Endothelial cell of umbilical vein (primary cell): Measurements from ENCODE around the gene PIK3R1. TPM values are rescaled to one million over a fixed set of nuclear protein-coding genes. Genes with fewer than 3 reads are reported as not detected.

Experiments used
- BruUV-seq: library from RNA; stranded (reverse); fragments of 400-500 nt; replicated peaks from 2 replicates; lab custom pipeline; 2021; lab: Mats Ljungman, UMichigan
- CTCF ChIA-PET: fragments of 300-600, 350-600 bp; sonication (Branson Sonifier 250); formaldehyde crosslinking; loops from one replicate; lab custom pipeline; 2021; ENCODE audit warnings: antibody characterized with exemption, inconsistent platforms; lab: Charles Lee
- POLR2A ChIA-PET: fragments of 300-600, 350-600 bp; sonication (Branson Sonifier 250); formaldehyde crosslinking; loops from one replicate; lab custom pipeline; 2021; ENCODE audit warnings: antibody characterized with exemption, inconsistent platforms; lab: Charles Lee
- DNase-seq: peaks from one replicate; pipeline ENCODE4 v3.0.0-alpha.2; 2011; ENCODE audit warnings: low read depth, low spot score
- FAIRE-seq: peaks from 2 replicates; lab custom pipeline; 2011; peaks lifted over from hg19 to GRCh38; lab: Jason Lieb, UNC
- H2AFZ ChIP-seq: 2 replicates; pipeline ENCODE4 v1.6.0; 2012; ENCODE audit warnings: low read depth, low read length, control low read depth, inconsistent platforms
- H3K27ac ChIP-seq: 2 replicates; pipeline ENCODE4 v1.5.1; 2011; ENCODE audit warnings: low read depth, mild to moderate bottlenecking, control low read depth, low read length, moderate library complexity; ENCODE audit not compliant: insufficient read depth
- H3K27me3 ChIP-seq, 2 experiments: 2 replicates each; pipeline versions ENCODE4 v1.6.0 to v1.6.1; 2011; ENCODE audit warnings: low read length in 2 of 2, mixed read lengths in 1 of 2; ENCODE audit not compliant: control insufficient read depth in 2 of 2, insufficient read depth in 2 of 2
- H3K36me3 ChIP-seq, 2 experiments: 2 replicates in 1 of 2; 3 replicates in 1 of 2; pipeline ENCODE4 v1.5.1; 2011; ENCODE audit warnings: low read length in 2 of 2, mild to moderate bottlenecking in 1 of 2, moderate library complexity in 1 of 2; ENCODE audit not compliant: control insufficient read depth in 2 of 2, insufficient read depth in 2 of 2; ENCODE audit errors: extremely low read depth in 1 of 2
- H3K4me1 ChIP-seq: 3 replicates; pipeline ENCODE4 v1.5.1; 2011; ENCODE audit warnings: mild to moderate bottlenecking, low read length; ENCODE audit not compliant: control insufficient read depth, insufficient read depth; ENCODE audit errors: extremely low read depth
- H3K4me2 ChIP-seq: 2 replicates; pipeline ENCODE4 v1.6.1; 2011; ENCODE audit warnings: low read length, control low read depth, mixed read lengths; ENCODE audit not compliant: insufficient read depth
- H3K4me3 ChIP-seq, 3 experiments: fragments of 200-600 bp in 1 of 3; sonication (generic), shearing (Covaris generic) in 1 of 3; replicated peaks in 1 of 3; 2 replicates each; pipeline ENCODE4 v1.5.1; 2011 to 2016; ENCODE audit warnings: control low read depth in 3 of 3, low read length in 3 of 3, mild to moderate bottlenecking in 2 of 3, inconsistent platforms in 1 of 3, low read depth in 1 of 3, moderate library complexity in 1 of 3; ENCODE audit not compliant: insufficient read depth in 1 of 3
- H3K79me2 ChIP-seq: 2 replicates; pipeline ENCODE4 v1.6.0; 2012; ENCODE audit warnings: low read length, inconsistent platforms; ENCODE audit not compliant: control insufficient read depth, insufficient read depth
- H3K9ac ChIP-seq: replicated peaks from 2 replicates; pipeline ENCODE3; 2011; ENCODE audit warnings: low read length, control low read depth; ENCODE audit not compliant: insufficient read depth; ENCODE audit errors: extremely low read depth
- H3K9me1 ChIP-seq: replicated peaks from 3 replicates; pipeline ENCODE4 v1.6.0; 2011; ENCODE audit warnings: mild to moderate bottlenecking, low read length; ENCODE audit not compliant: control insufficient read depth, insufficient read depth; ENCODE audit errors: extremely low read depth
- H3K9me3 ChIP-seq: replicated peaks from 2 replicates; pipeline ENCODE4 v1.5.1; 2012; ENCODE audit warnings: low read length, inconsistent platforms; ENCODE audit not compliant: control insufficient read depth, insufficient read depth
- H4K20me1 ChIP-seq: replicated peaks from 2 replicates; pipeline ENCODE3; 2011; ENCODE audit warnings: mild to moderate bottlenecking, low read length; ENCODE audit not compliant: control insufficient read depth, insufficient read depth; ENCODE audit errors: extremely low read depth
- CTCF ChIP-seq, 2 donors: IDR thresholded peaks; 1 replicate in 1 of 2; 2 replicates in 1 of 2; pipeline ENCODE4 v1.5.1; 2011; ENCODE audit warnings: low read length in 2 of 2, mild to moderate bottlenecking in 2 of 2, moderate library complexity in 2 of 2, control low read depth in 1 of 2, inconsistent platforms in 1 of 2, low read depth in 1 of 2; ENCODE audit not compliant: insufficient read depth in 1 of 2; ENCODE audit errors: extremely low read depth in 1 of 2
- EZH2 ChIP-seq: IDR thresholded peaks from 2 replicates; pipeline ENCODE4 v1.6.1; 2012; ENCODE audit warnings: borderline replicate concordance, low read depth, mild to moderate bottlenecking, moderate library complexity, low read length, inconsistent platforms; ENCODE audit not compliant: severe bottlenecking
- FOS ChIP-seq: IDR thresholded peaks from 2 replicates; pipeline ENCODE4 v1.6.1; 2011; ENCODE audit warnings: mild to moderate bottlenecking, low read length, moderate library complexity, borderline replicate concordance; ENCODE audit not compliant: insufficient read depth
- GATA2 ChIP-seq: IDR thresholded peaks from 2 replicates; pipeline ENCODE4 v1.7.0; 2011; ENCODE audit warnings: low read depth, mild to moderate bottlenecking, moderate library complexity, mixed read lengths, low read length; ENCODE audit not compliant: insufficient read length, insufficient read depth
- JUN ChIP-seq: IDR thresholded peaks from 2 replicates; pipeline ENCODE4 v1.6.1; 2011; ENCODE audit warnings: borderline replicate concordance, low read depth; ENCODE audit not compliant: insufficient read length, insufficient read depth
- MAX ChIP-seq: IDR thresholded peaks from 2 replicates; pipeline ENCODE4 v1.6.1; 2011; ENCODE audit not compliant: insufficient read depth, insufficient read length
- MYC ChIP-seq: IDR thresholded peaks from one replicate; pipeline ENCODE4 v1.6.1; 2011; ENCODE audit warnings: mild to moderate bottlenecking, low read depth, low read length
- POLR2A ChIP-seq: IDR thresholded peaks from 2 replicates; pipeline ENCODE4 v1.6.1; 2012; ENCODE audit warnings: low read depth, mild to moderate bottlenecking, control low read depth, low read length
- POLR2AphosphoS5 ChIP-seq: IDR thresholded peaks from 2 replicates; pipeline ENCODE4 v1.6.1; 2012; ENCODE audit warnings: low read depth, mild to moderate bottlenecking, control low read depth, low read length, moderate library complexity; ENCODE audit not compliant: insufficient read depth
- dilution Hi-C: fragments of 300-500 bp; cut with MboI; formaldehyde crosslinking; loops from one replicate; pipeline ENCODE4 v1.15.0; 2019; ENCODE audit warnings: low sequenced_read_pairs; ENCODE audit not compliant: extremely low pct_ligation_motif_present
- intact Hi-C: fragments of 100-400 bp; cut with micrococcal nuclease; formaldehyde crosslinking; loops from one replicate; pipeline ENCODE4 v1.10.0; 2022
- polyA plus RNA-seq, 4 experiments: library from polyadenylated mRNA; depleted of rRNA in 3 of 4; stranded (reverse) in 3 of 4; unstranded in 1 of 4; fragments of >200 nt; gene quantifications; 2 replicates each; pipeline versions ENCODE4 v1.2.1 to v1.2.3, GENCODE V29; 2011 to 2012; ENCODE audit warnings: missing spikeins in 1 of 4
- total RNA-seq: library from RNA; stranded (reverse); gene quantifications from 2 replicates; pipeline ENCODE4 v1.2.3, GENCODE V29; 2021

The PIK3R1 gene
- total and polyA plus RNA-seq, 2 donors (not counting 3 experiments of a cell fraction or from before 2014, with no cell fraction given): 2.8 to 30.0 TPM

GRCh38 chr5:68334553-68334886 is 119.0 kb downstream of the PIK3R1 start:
- H3K79me2 ChIP-seq: no peaks in the 10 kb centered on the region
- no peaks in the 10 kb centered on the region for H4K20me1 ChIP-seq
- DNase-seq (no peak), FAIRE-seq (no peak)
- ChIA-PET CTCF (interaction anchor here (4.7 kb wide), 1 partner anchor 48 kb away, joined by 30 read pairs; no protein-coding TSS in a partner anchor), POLR2A (no interaction called here)
- no peaks in the 10 kb centered on the region for H3K36me3 ChIP-seq
- H3K9ac ChIP-seq: no peak overlapping the region
- no peaks in the 10 kb centered on the region for H3K9me1 ChIP-seq
- H3K9me3 ChIP-seq: no peaks in the 10 kb centered on the region
- intact Hi-C loops (loop anchor here (2.0 kb wide), 1 partner anchor 18 kb away; no protein-coding TSS in a partner anchor), dilution Hi-C loops (no loop called here)
- H3K27me3 ChIP-seq: no peaks in the 10 kb centered on the region
- no peak for TF ChIP-seq GATA2
- TF ChIP-seq POLR2AphosphoS5: no peak
- TF ChIP-seq CTCF (IDR thresholded peaks at IDR 0.05; ENCODE audit: extremely low read depth in 1 of 2, insufficient read depth in 1 of 2, low read depth in 1 of 2, low read length in 2 of 2): no peak
- no peak for TF ChIP-seq MYC
- no peak for TF ChIP-seq MAX
- no peak for TF ChIP-seq EZH2
- no peak for TF ChIP-seq JUN
- no peak for TF ChIP-seq POLR2A
- TF ChIP-seq FOS: no peak
- no peak overlapping the region for H3K4me2 ChIP-seq
- no peak overlapping the region for H3K4me3 ChIP-seq
- no peak overlapping the region for H3K27ac ChIP-seq
- H3K4me1 ChIP-seq: peaks cover 41% of the 10 kb centered on the region
- no peak overlapping the region for H2AFZ ChIP-seq
- BruUV-seq: no TSS peak
